ENCODE measurements around the gene HPCAL1. TPM values are rescaled to one million over a fixed set of nuclear protein-coding genes. Genes with fewer than 3 reads are reported as not detected.

Gene HPCAL1
- total and polyA plus RNA-seq, 3 donors from 2014 or later = 99.5 to 263 (median 215) TPM

DNA sequence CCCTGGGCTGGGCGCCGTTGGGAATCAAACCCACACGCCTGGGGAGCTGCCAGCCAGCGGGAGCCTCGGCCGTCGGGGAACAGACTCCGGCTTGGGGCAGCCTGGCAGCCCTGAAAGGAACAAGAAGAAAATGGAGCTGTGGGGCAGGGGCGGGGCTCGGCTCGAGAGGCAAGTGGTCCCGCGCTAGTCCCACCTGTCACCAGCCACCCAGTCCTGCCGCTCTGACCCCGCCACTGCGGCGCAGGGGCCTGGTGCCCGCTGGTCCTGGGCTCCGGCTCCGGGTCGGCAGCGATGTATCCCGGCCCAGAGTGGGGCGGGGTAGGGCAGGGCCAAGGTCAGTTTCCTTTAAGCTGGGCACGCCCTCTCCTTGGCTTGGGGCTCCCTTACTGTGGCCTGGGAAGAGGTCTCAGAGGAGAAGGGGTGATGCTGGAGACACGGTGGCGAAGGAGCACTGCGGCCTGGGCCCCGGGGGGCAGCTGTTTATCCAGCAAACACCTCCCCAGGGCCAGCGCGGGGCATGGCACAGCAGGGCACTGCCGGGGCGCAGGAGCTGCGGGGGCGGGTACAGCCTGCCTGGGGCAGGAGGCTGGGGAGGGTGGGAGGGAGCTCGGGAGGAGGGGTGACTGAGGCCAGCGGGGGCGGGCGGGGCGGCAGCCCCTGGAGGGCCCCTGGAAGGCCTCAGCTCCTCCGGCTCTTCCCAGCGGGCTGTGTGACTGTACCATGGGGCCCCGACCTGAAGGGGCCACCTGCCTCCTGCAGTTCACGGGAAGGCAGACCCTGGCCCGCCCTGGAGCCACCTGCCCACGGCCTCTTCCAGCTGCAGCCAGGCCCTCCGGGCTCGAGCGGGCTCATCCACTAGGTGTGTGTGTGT, 129.8 kb downstream of the HPCAL1 start:
- peak overlapping the region in 1 of 2 donors; percentile 49 for H3K4me3 ChIP-seq
- H3K27me3 ChIP-seq = no peaks in the 10 kb centered on the region
- H3K27ac ChIP-seq = no peak overlapping the region
- H3K4me1 ChIP-seq = peaks cover 15% of the 10 kb centered on the region
- no peaks in the 10 kb centered on the region for H3K36me3 ChIP-seq (ENCODE audit: low read depth, missing control alignments)
- DNase-seq = no peak
- TF ChIP-seq POLR2A (IDR thresholded peaks at IDR 0.05) = no peak
- TF ChIP-seq, protein P1, sequence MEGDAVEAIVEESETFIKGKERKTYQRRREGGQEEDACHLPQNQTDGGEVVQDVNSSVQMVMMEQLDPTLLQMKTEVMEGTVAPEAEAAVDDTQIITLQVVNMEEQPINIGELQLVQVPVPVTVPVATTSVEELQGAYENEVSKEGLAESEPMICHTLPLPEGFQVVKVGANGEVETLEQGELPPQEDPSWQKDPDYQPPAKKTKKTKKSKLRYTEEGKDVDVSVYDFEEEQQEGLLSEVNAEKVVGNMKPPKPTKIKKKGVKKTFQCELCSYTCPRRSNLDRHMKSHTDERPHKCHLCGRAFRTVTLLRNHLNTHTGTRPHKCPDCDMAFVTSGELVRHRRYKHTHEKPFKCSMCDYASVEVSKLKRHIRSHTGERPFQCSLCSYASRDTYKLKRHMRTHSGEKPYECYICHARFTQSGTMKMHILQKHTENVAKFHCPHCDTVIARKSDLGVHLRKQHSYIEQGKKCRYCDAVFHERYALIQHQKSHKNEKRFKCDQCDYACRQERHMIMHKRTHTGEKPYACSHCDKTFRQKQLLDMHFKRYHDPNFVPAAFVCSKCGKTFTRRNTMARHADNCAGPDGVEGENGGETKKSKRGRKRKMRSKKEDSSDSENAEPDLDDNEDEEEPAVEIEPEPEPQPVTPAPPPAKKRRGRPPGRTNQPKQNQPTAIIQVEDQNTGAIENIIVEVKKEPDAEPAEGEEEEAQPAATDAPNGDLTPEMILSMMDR (IDR thresholded peaks at IDR 0.05) = no peak
- intact Hi-C loops (cut with DNase I; ENCODE audit: low total_unique reads) = no loop called here
- no peaks in the 10 kb centered on the region for H3K9me3 ChIP-seq
- 32% methylated on average over 43 of the region's 49 CpGs; no CpG with 5 or more reads in 1 of the 2 donors for WGBS, 2 donors

DNA sequence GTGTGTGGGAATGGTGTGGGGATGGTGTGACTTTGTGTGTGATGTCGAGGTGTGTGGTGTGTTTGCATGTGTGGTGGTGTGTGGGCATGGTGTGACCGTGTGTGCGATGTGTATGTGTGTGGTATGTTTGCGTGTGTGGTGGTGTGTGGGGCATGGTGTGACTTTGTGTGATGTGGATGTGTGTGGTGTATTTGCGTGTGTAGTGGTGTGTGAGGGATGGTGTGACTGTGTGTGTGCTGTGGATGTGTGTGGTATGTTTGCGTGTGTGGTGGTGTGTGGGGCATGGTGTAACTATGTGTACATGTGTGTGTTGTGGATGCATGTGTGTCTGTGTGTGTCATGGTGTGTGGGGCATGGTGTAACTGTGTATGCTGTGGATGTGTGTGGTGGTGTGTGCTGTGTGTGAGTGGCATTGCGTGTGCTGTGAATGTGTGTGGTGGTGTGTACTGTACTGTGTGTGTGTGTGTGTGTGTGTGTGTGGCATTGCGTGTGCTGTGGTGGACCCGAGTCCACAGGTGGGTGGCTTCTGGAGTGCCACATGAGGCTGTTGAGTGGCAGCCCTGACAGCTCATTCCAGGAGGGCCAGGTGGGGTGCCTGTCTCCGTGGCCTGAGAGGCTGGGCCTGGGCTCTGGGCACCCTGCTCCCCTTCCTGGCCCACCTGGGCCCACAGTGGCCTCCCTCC, 130.7 kb downstream of the HPCAL1 start:
- no peak for DNase-seq
- Histone ChIP-seq H3K27me3 (no peaks in the 10 kb centered on the region), H3K9me3 (no peaks in the 10 kb centered on the region), H3K36me3 (ENCODE audit: low read depth, missing control alignments) (no peaks in the 10 kb centered on the region), H3K4me3 (no peak overlapping the region), H3K27ac (no peak overlapping the region), H3K4me1 (peaks cover 15% of the 10 kb centered on the region)
- intact Hi-C loops (cut with DNase I; ENCODE audit: low total_unique reads) = no loop called here
- 88 to 95% methylated on average over 9 to 10 of the region's 10 CpGs for WGBS, 2 donors
- TF ChIP-seq, protein P1 (IDR thresholded peaks at IDR 0.05) = no peak
- TF ChIP-seq POLR2A (IDR thresholded peaks at IDR 0.05) = no peak

DNA sequence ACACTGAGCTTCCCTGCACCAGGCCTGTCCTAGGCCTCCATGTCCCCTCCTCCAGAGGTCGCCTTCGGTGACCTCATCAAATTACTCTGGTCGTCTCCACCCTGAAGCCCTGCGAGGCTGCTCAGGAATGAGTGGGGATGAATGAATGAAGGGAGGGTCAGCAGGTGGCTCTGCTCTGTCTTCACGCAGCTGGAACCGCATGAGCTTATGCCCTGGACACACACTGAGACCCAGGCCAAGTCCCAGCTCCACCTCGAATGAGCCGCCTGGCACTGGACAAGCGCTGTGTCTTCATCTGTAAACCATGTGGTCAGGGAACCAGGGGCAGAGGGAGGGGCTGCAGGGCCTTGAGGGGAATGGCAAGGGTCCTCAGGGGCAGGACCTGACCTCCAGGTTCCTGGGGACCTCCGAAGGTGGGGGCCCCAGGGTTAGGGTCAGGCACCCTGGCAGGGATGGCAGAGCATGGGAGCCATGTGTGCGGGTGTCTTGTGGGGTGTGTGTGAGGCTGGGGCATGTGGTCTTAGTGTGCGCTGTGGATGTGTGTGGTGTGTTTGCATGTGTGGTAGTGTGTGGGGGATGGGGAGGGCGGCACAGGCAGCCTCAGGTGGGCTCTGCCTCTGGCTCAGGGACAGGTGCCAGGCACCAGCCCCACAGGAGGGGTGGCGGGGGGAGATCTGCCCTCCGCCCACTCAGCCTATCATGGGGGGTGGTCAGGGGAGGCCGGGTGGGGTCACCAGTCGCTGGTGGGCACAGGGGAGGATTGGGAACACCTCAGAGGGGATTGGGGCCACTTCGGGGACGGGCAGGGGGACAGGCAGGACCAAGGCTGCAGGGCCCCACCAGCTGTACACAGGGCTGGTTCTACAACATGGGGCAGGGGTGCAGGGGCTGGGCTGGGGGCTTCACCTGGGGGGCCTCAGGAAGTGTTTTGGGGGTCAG, 131.5 kb downstream of the HPCAL1 start:
- H3K27me3 ChIP-seq = no peaks in the 10 kb centered on the region
- no peaks in the 10 kb centered on the region for H3K9me3 ChIP-seq
- WGBS, 2 donors = 72 to 86% methylated on average over 13 to 18 of the region's 19 CpGs
- no peak overlapping the region for H3K27ac ChIP-seq
- no peak for TF ChIP-seq POLR2A (IDR thresholded peaks at IDR 0.05)
- TF ChIP-seq, protein P1 (IDR thresholded peaks at IDR 0.05) = no peak
- H3K4me3 ChIP-seq = no peak overlapping the region
- intact Hi-C loops (cut with DNase I; ENCODE audit: low total_unique reads) = no loop called here
- no peak for DNase-seq
- H3K4me1 ChIP-seq = peaks cover 15% of the 10 kb centered on the region
- no peaks in the 10 kb centered on the region for H3K36me3 ChIP-seq (ENCODE audit: low read depth, missing control alignments)

DNA sequence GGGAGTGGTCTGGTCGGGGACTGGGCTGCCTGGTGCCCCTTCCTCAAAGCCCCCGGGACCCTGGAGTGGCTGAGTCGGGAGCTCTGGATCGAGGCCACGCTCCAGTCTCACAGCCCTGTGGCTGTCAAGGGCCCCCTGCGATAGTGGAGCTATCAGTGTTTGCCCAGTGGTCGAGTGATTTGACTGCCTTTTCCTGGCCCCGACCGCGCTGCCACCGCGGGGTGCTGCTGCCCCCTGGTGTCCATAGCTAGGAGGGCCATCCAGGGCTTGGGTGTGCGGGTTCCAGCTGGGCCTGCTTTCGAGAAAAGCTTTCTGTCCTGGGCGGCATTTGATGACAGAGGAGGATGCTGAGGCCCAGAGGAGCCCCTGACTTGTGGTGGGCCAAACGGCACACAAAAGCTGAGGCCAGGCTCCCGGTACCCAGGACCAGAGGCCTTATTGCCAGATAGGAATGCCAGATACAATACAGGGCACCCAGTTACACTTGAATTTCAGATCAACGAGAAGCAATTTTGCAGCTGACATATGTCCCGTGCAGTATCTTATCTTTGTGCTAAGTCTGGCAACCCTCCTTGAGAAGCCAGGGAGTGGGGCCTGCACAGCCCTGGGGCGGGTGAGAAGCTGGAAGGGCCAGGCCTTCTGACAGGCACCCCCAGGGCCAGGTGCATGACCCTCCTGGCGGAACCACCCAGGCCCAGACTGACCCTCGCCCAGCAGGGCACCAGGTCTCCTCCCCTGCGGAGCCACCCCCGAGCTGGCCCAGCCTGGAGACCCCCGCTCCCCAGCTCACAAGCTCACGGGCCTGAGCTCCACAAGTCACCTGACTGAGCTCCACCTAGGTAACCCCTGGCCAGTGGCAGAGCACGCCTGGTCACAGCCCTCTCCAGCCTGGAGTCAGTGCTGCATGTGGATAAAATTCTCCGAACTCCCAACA, 132.4 kb downstream of the HPCAL1 start:
- H3K27ac ChIP-seq = no peak overlapping the region
- H3K27me3 ChIP-seq = no peaks in the 10 kb centered on the region
- H3K4me1 ChIP-seq = peaks cover 15% of the 10 kb centered on the region
- DNase-seq = peak; percentile 70
- no peak overlapping the region for H3K4me3 ChIP-seq
- intact Hi-C loops (cut with DNase I; ENCODE audit: low total_unique reads) = loop anchor here (5.0 kb wide), 1 partner anchor 313 kb away; the partner anchor contains the start of gene RRM2
- WGBS, 2 donors = 29 to 42% methylated on average over 16 to 27 of the region's 28 CpGs
- H3K36me3 ChIP-seq (ENCODE audit: low read depth, missing control alignments) = no peaks in the 10 kb centered on the region
- no peak for TF ChIP-seq POLR2A (IDR thresholded peaks at IDR 0.05)
- TF ChIP-seq, protein P1 (IDR thresholded peaks at IDR 0.05) = peak; percentile 94 to 97 (median 95)
- H3K9me3 ChIP-seq = no peaks in the 10 kb centered on the region

All from testis (tissue), 3 donors.